Fibroblast of lung (primary cell): ENCODE measurements around the gene MYO5B. TPM values are rescaled to one million over a fixed set of nuclear protein-coding genes. Genes with fewer than 3 reads are reported as not detected.

Experiments used
- DNase-seq, 2 donors: peaks; one replicate each; pipeline versions ENCODE4 v3.0.0 to v3.0.0-alpha.2; 2010; ENCODE audit warnings: low read depth in 2 of 2
- H2AFZ ChIP-seq: 2 replicates; pipeline ENCODE4 v1.5.1; 2012; ENCODE audit warnings: low read length, control low read depth, inconsistent platforms
- H3K27ac ChIP-seq: 2 replicates; pipeline ENCODE4 v1.5.1; 2011; ENCODE audit warnings: low read length, control low read depth; ENCODE audit not compliant: insufficient read depth
- H3K27me3 ChIP-seq: 2 replicates; pipeline ENCODE4 v1.5.1; 2011; ENCODE audit warnings: mild to moderate bottlenecking, low read length; ENCODE audit not compliant: control insufficient read depth, insufficient read depth
- H3K36me3 ChIP-seq: 2 replicates; pipeline ENCODE4 v1.5.1; 2011; ENCODE audit warnings: low read length; ENCODE audit not compliant: control insufficient read depth, insufficient read depth
- H3K4me1 ChIP-seq: 2 replicates; pipeline ENCODE4 v1.5.1; 2011; ENCODE audit warnings: low read length; ENCODE audit not compliant: control insufficient read depth, insufficient read depth; ENCODE audit errors: extremely low read depth
- H3K4me2 ChIP-seq: 2 replicates; pipeline ENCODE4 v1.5.1; 2011; ENCODE audit warnings: low read length, control low read depth; ENCODE audit not compliant: insufficient read depth; ENCODE audit errors: extremely low read depth
- H3K4me3 ChIP-seq, 4 experiments: fragments of 200-600 bp in 1 of 4; sonication (generic) in 1 of 4; replicated peaks in 1 of 4; 2 replicates each; pipeline ENCODE4 v1.5.1; 2011 to 2016; ENCODE audit warnings: low read length in 4 of 4, low read depth in 3 of 4, mild to moderate bottlenecking in 3 of 4, control low read depth in 2 of 4, inconsistent platforms in 1 of 4, mixed read lengths in 1 of 4; ENCODE audit not compliant: insufficient read depth in 1 of 4; ENCODE audit errors: control extremely low read depth in 1 of 4
- H3K79me2 ChIP-seq: 2 replicates; pipeline ENCODE4 v1.5.1; 2012; ENCODE audit warnings: mild to moderate bottlenecking, low read length, inconsistent platforms; ENCODE audit not compliant: control insufficient read depth, insufficient read depth
- H3K9ac ChIP-seq: 2 replicates; pipeline ENCODE4 v1.5.1; 2011; ENCODE audit warnings: mild to moderate bottlenecking, low read length, control low read depth; ENCODE audit not compliant: insufficient read depth
- H3K9me3 ChIP-seq: 2 replicates; pipeline ENCODE4 v1.5.1; 2012; ENCODE audit warnings: low read depth, low read length; ENCODE audit not compliant: control insufficient read depth, insufficient read depth
- H4K20me1 ChIP-seq: 2 replicates; pipeline ENCODE4 v1.5.1; 2011; ENCODE audit warnings: low read length; ENCODE audit not compliant: control insufficient read depth, insufficient read depth; ENCODE audit errors: extremely low read depth
- EZH2 ChIP-seq: IDR thresholded peaks from 2 replicates; pipeline ENCODE4 v1.5.1; 2012; ENCODE audit warnings: low read length, control low read depth, mild to moderate bottlenecking; ENCODE audit errors: missing control alignments
- polyA plus RNA-seq, 2 donors: library from polyadenylated mRNA; depleted of rRNA in 1 of 2; stranded (reverse) in 1 of 2; unstranded in 1 of 2; fragments of >200 nt; gene quantifications; 2 replicates each; pipeline ENCODE4 v1.2.1, GENCODE V29; 2011 to 2012; ENCODE audit warnings: missing spikeins in 1 of 2
- total RNA-seq: library from RNA; depleted of rRNA; stranded (reverse); fragments of >200 nt; gene quantifications from 2 replicates; pipeline ENCODE4 v1.2.1, GENCODE V29; 2014
- TF ChIP-seq, protein P1 (sequence below), 2 donors: IDR thresholded peaks in 1 of 2; conservative IDR thresholded peaks in 1 of 2; 1 replicate in 1 of 2; 2 replicates in 1 of 2; pipeline ENCODE4 v1.5.1; 2011 to 2012; ENCODE audit warnings: low read length in 2 of 2, control low read depth in 1 of 2, inconsistent platforms in 1 of 2, low read depth in 1 of 2, mild to moderate bottlenecking in 1 of 2

The MYO5B gene
- total and polyA plus RNA-seq, 2 donors (not counting 1 experiment from before 2014, with no cell fraction given) = under 0.01 to 0.06 TPM

DNA sequence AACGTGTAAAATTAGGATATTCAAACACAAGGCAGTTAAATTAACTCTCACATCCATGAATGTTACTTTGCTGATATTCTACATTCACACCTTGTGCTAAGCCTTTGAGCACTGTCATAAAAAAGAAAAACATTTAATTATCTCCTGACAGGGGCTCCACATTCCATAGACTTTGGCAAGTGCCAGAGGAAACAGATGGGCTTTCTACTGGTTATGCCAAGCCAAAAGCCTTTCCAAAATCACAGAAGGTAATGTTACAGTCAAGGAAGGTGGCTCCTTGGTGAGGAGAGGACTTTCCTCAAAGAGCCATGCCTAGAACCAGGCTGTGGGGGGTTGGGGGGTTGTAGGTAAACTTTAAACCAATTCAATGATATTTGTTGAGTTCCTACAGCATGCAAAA is 12.4 kb downstream of the MYO5B start:
- H3K4me1 ChIP-seq = no peaks in the 10 kb centered on the region
- no peaks in the 10 kb centered on the region for H4K20me1 ChIP-seq
- no peak overlapping the region for H2AFZ ChIP-seq
- no peak for DNase-seq
- H3K27me3 ChIP-seq = no peaks in the 10 kb centered on the region
- H3K36me3 ChIP-seq = no peaks in the 10 kb centered on the region
- TF ChIP-seq EZH2 = no peak
- TF ChIP-seq, protein P1, sequence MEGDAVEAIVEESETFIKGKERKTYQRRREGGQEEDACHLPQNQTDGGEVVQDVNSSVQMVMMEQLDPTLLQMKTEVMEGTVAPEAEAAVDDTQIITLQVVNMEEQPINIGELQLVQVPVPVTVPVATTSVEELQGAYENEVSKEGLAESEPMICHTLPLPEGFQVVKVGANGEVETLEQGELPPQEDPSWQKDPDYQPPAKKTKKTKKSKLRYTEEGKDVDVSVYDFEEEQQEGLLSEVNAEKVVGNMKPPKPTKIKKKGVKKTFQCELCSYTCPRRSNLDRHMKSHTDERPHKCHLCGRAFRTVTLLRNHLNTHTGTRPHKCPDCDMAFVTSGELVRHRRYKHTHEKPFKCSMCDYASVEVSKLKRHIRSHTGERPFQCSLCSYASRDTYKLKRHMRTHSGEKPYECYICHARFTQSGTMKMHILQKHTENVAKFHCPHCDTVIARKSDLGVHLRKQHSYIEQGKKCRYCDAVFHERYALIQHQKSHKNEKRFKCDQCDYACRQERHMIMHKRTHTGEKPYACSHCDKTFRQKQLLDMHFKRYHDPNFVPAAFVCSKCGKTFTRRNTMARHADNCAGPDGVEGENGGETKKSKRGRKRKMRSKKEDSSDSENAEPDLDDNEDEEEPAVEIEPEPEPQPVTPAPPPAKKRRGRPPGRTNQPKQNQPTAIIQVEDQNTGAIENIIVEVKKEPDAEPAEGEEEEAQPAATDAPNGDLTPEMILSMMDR (conservative IDR thresholded peaks at IDR 0.05 in 1 of 2, IDR thresholded peaks at IDR 0.05 in 1 of 2; ENCODE audit: low read depth in 1 of 2, low read length in 2 of 2) = no peak
- H3K9ac ChIP-seq = no peak overlapping the region
- no peaks in the 10 kb centered on the region for H3K79me2 ChIP-seq
- no peak overlapping the region for H3K27ac ChIP-seq
- H3K4me2 ChIP-seq = no peak overlapping the region
- H3K9me3 ChIP-seq = no peaks in the 10 kb centered on the region
- no peak overlapping the region for H3K4me3 ChIP-seq

DNA sequence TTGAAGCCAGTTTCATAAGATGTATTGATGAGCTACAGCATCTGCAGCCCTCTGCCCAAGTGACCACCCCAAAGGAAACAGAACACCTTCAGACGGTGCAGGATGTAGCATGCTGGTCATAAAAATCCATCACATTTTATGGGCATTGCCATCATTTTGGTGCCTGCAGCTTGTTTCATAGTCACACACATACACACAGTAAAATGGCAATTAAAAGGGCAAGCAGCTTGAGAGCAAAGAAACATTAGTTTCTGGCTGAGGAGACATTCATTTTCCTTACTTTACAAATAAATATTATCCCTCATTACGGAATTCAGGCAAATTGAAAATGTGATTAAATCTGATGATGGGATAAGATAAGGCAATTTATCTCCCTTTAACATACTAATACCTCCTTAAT is 13.4 kb downstream of the MYO5B start:
- DNase-seq = no peak

DNA sequence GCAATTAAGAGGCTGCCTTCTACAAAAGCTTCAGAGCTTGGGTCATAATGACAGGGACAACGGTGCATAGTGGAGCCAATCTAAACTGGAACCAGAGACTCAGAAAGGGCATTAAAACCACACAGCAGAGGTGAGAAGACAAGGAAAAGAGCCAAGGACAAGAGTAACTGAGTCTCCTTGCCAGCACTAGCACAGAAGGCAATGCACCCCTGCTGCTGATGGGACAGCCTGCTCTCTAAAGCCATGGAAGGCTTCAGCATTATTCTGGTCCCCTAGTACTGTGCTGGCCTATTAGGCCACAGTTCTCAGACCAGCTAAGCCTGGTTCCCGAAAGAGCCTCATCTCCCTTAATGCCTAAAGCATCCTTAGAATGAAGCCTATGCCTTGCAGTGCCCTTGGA is 15.5 kb downstream of the MYO5B start:
- Histone ChIP-seq H3K4me2 (no peak overlapping the region), H3K4me3 (no peak overlapping the region), H3K27me3 (no peaks in the 10 kb centered on the region), H4K20me1 (no peaks in the 10 kb centered on the region), H3K79me2 (no peaks in the 10 kb centered on the region), H3K36me3 (no peaks in the 10 kb centered on the region), H3K9me3 (no peaks in the 10 kb centered on the region), H3K27ac (no peak overlapping the region), H3K9ac (no peak overlapping the region), H3K4me1 (no peaks in the 10 kb centered on the region), H2AFZ (no peak overlapping the region)
- no peak for DNase-seq
- no peak for TF ChIP-seq EZH2
- TF ChIP-seq, protein P1 (conservative IDR thresholded peaks at IDR 0.05 in 1 of 2, IDR thresholded peaks at IDR 0.05 in 1 of 2; ENCODE audit: low read depth in 1 of 2, low read length in 2 of 2) = no peak

More for the DNA sequence above, 13.4 kb downstream of the MYO5B start:
- Histone ChIP-seq H3K9me3 (no peaks in the 10 kb centered on the region), H3K27me3 (no peaks in the 10 kb centered on the region), H2AFZ (no peak overlapping the region), H3K36me3 (no peaks in the 10 kb centered on the region), H4K20me1 (no peaks in the 10 kb centered on the region), H3K4me2 (no peak overlapping the region), H3K4me3 (no peak overlapping the region), H3K79me2 (no peaks in the 10 kb centered on the region), H3K4me1 (no peaks in the 10 kb centered on the region), H3K27ac (no peak overlapping the region), H3K9ac (no peak overlapping the region)
- TF ChIP-seq EZH2 = no peak
- TF ChIP-seq, protein P1 (conservative IDR thresholded peaks at IDR 0.05 in 1 of 2, IDR thresholded peaks at IDR 0.05 in 1 of 2; ENCODE audit: low read depth in 1 of 2, low read length in 2 of 2) = no peak
